ENCODE measurements around the gene MIA. TPM values are rescaled to one million over a fixed set of nuclear protein-coding genes. Genes with fewer than 3 reads are reported as not detected.

MIA gene
- total and polyA plus RNA-seq, 2 donors (not counting 1 experiment from before 2014, with no cell fraction given), result 0.37 to 5.7 TPM

GRCh38 chr19:40733149-40733548 is 42.2 kb upstream of the MIA start:
- Mint-ChIP-seq H3K27me3 (no peaks in the 10 kb centered on the region), H3K4me1 (no peaks in the 10 kb centered on the region), H3K4me3 (no peak overlapping the region), H3K27ac (no peak overlapping the region), H3K9me3 (ENCODE audit: insufficient read depth) (no peaks in the 10 kb centered on the region)
- Histone ChIP-seq H3K27ac (ENCODE audit: low read length in 2 of 2) (no peak overlapping the region), H3K27me3 (replicated peaks in 1 of 4; ENCODE audit: control extremely low read depth in 1 of 4, control insufficient read depth in 3 of 4, insufficient read depth in 4 of 4, low read length in 3 of 4) (no peaks in the 10 kb centered on the region), H3K36me3 (replicated peaks in 1 of 2; ENCODE audit: control extremely low read depth in 1 of 2, control insufficient read depth in 1 of 2, extremely low read depth in 1 of 2, insufficient read depth in 2 of 2, low read length in 1 of 2) (peaks cover 0 to 68% of the 10 kb centered on the region in 2 experiments), H3K9ac (ENCODE audit: low read length) (no peak overlapping the region), H3K4me1 (ENCODE audit: control insufficient read depth in 2 of 2, insufficient read depth in 2 of 2, low read length in 2 of 2) (no peaks in the 10 kb centered on the region), H2AFZ (ENCODE audit: insufficient read depth, low read depth, low read length, poor library complexity, severe bottlenecking) (no peak overlapping the region), H3K79me2 (ENCODE audit: control insufficient read depth, insufficient read depth, low read length) (no peaks in the 10 kb centered on the region), H3K4me2 (replicated peaks; ENCODE audit: low read depth, low read length, poor library complexity, severe bottlenecking) (no peak overlapping the region), H4K20me1 (ENCODE audit: control insufficient read depth, insufficient read depth, low read length, poor library complexity, severe bottlenecking) (no peaks in the 10 kb centered on the region), H3K4me3 (ENCODE audit: control extremely low read depth in 1 of 5, extremely low read depth in 1 of 5, insufficient read depth in 1 of 5, low read depth in 2 of 5, low read length in 4 of 5) (no peak overlapping the region), H3K9me3 (ENCODE audit: control extremely low read depth in 1 of 3, control insufficient read depth in 2 of 3, insufficient read depth in 1 of 3, low read length in 2 of 3) (no peaks in the 10 kb centered on the region)
- POLR2A ChIA-PET, result no interaction called here
- ATAC-seq (ENCODE audit: low read depth), result no peak
- TF ChIP-seq EZH2 (IDR thresholded peaks at IDR 0.05; ENCODE audit: borderline replicate concordance, insufficient read depth, low read depth, low read length, poor library complexity, severe bottlenecking), result no peak
- no peak for TF ChIP-seq CTCF (IDR thresholded peaks at IDR 0.05)
- CTCF ChIA-PET, result interaction anchor here (0.6 to 1.9 kb wide), 3 partner anchors 69 to 914 kb away, joined by 4 to 6 read pairs (median 6); no protein-coding TSS in a partner anchor
- DNase-seq, result no peak
- 95% methylated on average over 13 of the region's 13 CpGs for WGBS (ENCODE audit: insufficient coverage)
- intact Hi-C loops (cut with micrococcal nuclease), result no loop called here

GRCh38 chr19:40735013-40735771 is 40.1 kb upstream of the MIA start:
- H3K4me3 ChIP-seq (ENCODE audit: control extremely low read depth in 1 of 5, extremely low read depth in 1 of 5, insufficient read depth in 1 of 5, low read depth in 2 of 5, low read length in 4 of 5), result no peak overlapping the region
- no peak overlapping the region for H3K27ac ChIP-seq (ENCODE audit: low read length in 2 of 2)
- Mint-ChIP-seq H3K9me3 (ENCODE audit: insufficient read depth) (no peaks in the 10 kb centered on the region), H3K27me3 (no peaks in the 10 kb centered on the region), H3K4me1 (no peaks in the 10 kb centered on the region), H3K27ac (no peak overlapping the region), H3K4me3 (no peak overlapping the region)
- intact Hi-C loops (cut with micrococcal nuclease), result no loop called here
- no peak for DNase-seq
- no peaks in the 10 kb centered on the region for H3K4me1 ChIP-seq (ENCODE audit: control insufficient read depth in 2 of 2, insufficient read depth in 2 of 2, low read length in 2 of 2)
- H3K9ac ChIP-seq (ENCODE audit: low read length), result no peak overlapping the region
- no peaks in the 10 kb centered on the region for H4K20me1 ChIP-seq (ENCODE audit: control insufficient read depth, insufficient read depth, low read length, poor library complexity, severe bottlenecking)
- no peak overlapping the region for H3K4me2 ChIP-seq (replicated peaks; ENCODE audit: low read depth, low read length, poor library complexity, severe bottlenecking)
- no peak overlapping the region for H2AFZ ChIP-seq (ENCODE audit: insufficient read depth, low read depth, low read length, poor library complexity, severe bottlenecking)
- no peaks in the 10 kb centered on the region for H3K9me3 ChIP-seq (ENCODE audit: control extremely low read depth in 1 of 3, control insufficient read depth in 2 of 3, insufficient read depth in 1 of 3, low read length in 2 of 3)
- CTCF ChIA-PET, result no interaction called here
- H3K36me3 ChIP-seq (replicated peaks in 1 of 2; ENCODE audit: control extremely low read depth in 1 of 2, control insufficient read depth in 1 of 2, extremely low read depth in 1 of 2, insufficient read depth in 2 of 2, low read length in 1 of 2), result peaks cover 0 to 69% of the 10 kb centered on the region in 2 experiments
- TF ChIP-seq EZH2 (IDR thresholded peaks at IDR 0.05; ENCODE audit: borderline replicate concordance, insufficient read depth, low read depth, low read length, poor library complexity, severe bottlenecking) (no peak), CTCF (IDR thresholded peaks at IDR 0.05) (no peak)
- no peak for ATAC-seq (ENCODE audit: low read depth)
- no peaks in the 10 kb centered on the region for H3K79me2 ChIP-seq (ENCODE audit: control insufficient read depth, insufficient read depth, low read length)
- H3K27me3 ChIP-seq (replicated peaks in 1 of 4; ENCODE audit: control extremely low read depth in 1 of 4, control insufficient read depth in 3 of 4, insufficient read depth in 4 of 4, low read length in 3 of 4), result no peaks in the 10 kb centered on the region
- WGBS (ENCODE audit: insufficient coverage), result 97% methylated on average over 11 of the region's 11 CpGs
- POLR2A ChIA-PET, result no interaction called here
